ENCODE results near the gene ANKRD13C. TPM values are rescaled to one million over a fixed set of nuclear protein-coding genes. Genes with fewer than 3 reads are reported as not detected.

Gene ANKRD13C
- polyA plus RNA-seq, 1 donor (not counting 4 experiments of a cell fraction or from before 2014, with no cell fraction given): 13.4 TPM

DNA sequence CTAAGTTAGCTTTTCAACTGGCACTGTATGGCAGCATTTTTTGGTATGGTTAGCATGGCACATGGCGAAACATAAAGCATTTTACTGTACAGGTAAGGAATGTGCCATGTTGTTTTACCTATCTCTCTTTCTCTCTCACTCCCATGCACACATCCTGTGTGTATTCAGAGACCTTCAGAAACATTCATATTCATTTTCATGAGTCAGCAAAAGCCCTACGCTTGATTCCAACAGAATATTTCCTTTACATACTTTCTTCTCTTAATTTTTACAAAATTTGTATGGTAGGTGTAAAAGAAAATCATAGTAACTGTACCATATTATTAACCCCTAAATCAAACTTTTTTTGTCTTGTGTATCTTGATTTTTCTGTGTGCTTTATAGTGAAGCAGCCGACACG is 123.0 kb downstream of the ANKRD13C start:
- Histone ChIP-seq H3K79me2 (ENCODE audit: control insufficient read depth, insufficient read depth, low read length) (peaks cover 36% of the 10 kb centered on the region), H2AFZ (ENCODE audit: control insufficient read depth, low read length) (no peak overlapping the region), H3K4me1 (ENCODE audit: control insufficient read depth, extremely low read depth, insufficient read depth, low read length) (peaks cover 21% of the 10 kb centered on the region), H3K9me1 (ENCODE audit: control insufficient read depth, extremely low read depth, insufficient read depth, low read length) (no peaks in the 10 kb centered on the region), H3K27me3 (ENCODE audit: control insufficient read depth, extremely low read depth, insufficient read depth, low read length) (no peaks in the 10 kb centered on the region), H4K20me1 (ENCODE audit: control insufficient read depth, extremely low read depth, insufficient read depth, low read length) (peaks cover 6% of the 10 kb centered on the region), H3K9ac (ENCODE audit: control insufficient read depth, extremely low read depth, insufficient read depth, low read length) (no peak overlapping the region), H3K9me3 (ENCODE audit: control insufficient read depth, low read depth, low read length) (no peaks in the 10 kb centered on the region), H3K27ac (ENCODE audit: control insufficient read depth, insufficient read depth, low read length) (no peak overlapping the region), H3K36me3 (ENCODE audit: control insufficient read depth in 2 of 2, extremely low read depth in 1 of 2, insufficient read depth in 2 of 2, low read length in 2 of 2) (peaks cover 12 to 28% of the 10 kb centered on the region in 2 experiments), H3K4me3 (ENCODE audit: control insufficient read depth in 2 of 3, extremely low read depth in 1 of 3, insufficient read depth in 2 of 3, low read depth in 1 of 3, low read length in 3 of 3) (no peak overlapping the region), H3K4me2 (ENCODE audit: control insufficient read depth, extremely low read depth, insufficient read depth, low read depth, low read length) (no peak overlapping the region)
- TF ChIP-seq, protein P1, sequence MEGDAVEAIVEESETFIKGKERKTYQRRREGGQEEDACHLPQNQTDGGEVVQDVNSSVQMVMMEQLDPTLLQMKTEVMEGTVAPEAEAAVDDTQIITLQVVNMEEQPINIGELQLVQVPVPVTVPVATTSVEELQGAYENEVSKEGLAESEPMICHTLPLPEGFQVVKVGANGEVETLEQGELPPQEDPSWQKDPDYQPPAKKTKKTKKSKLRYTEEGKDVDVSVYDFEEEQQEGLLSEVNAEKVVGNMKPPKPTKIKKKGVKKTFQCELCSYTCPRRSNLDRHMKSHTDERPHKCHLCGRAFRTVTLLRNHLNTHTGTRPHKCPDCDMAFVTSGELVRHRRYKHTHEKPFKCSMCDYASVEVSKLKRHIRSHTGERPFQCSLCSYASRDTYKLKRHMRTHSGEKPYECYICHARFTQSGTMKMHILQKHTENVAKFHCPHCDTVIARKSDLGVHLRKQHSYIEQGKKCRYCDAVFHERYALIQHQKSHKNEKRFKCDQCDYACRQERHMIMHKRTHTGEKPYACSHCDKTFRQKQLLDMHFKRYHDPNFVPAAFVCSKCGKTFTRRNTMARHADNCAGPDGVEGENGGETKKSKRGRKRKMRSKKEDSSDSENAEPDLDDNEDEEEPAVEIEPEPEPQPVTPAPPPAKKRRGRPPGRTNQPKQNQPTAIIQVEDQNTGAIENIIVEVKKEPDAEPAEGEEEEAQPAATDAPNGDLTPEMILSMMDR (optimal IDR thresholded peaks at IDR 0.05 in 1 of 3, IDR thresholded peaks at IDR 0.05 in 1 of 3, conservative IDR thresholded peaks at IDR 0.05 in 1 of 3; ENCODE audit: extremely low read depth in 1 of 3, insufficient read depth in 2 of 3, low read length in 3 of 3): no peak
- no peak for TF ChIP-seq EZH2 (IDR thresholded peaks at IDR 0.05; ENCODE audit: low read length)
- FAIRE-seq: no peak
- no peak for DNase-seq (ENCODE audit: low read depth, low spot score)
- dilution Hi-C loops (cut with MboI; ENCODE audit: extremely low pct_ligation_motif_present, low sequenced_read_pairs): no loop called here

GRCh38 chr1:70228670-70229069 is 125.9 kb downstream of the ANKRD13C start:
- peaks cover 62% of the 10 kb centered on the region for H3K79me2 ChIP-seq (ENCODE audit: control insufficient read depth, insufficient read depth, low read length)
- no peak overlapping the region for H3K27ac ChIP-seq (ENCODE audit: control insufficient read depth, insufficient read depth, low read length)
- peaks cover 14 to 33% of the 10 kb centered on the region in 2 experiments for H3K36me3 ChIP-seq (ENCODE audit: control insufficient read depth in 2 of 2, extremely low read depth in 1 of 2, insufficient read depth in 2 of 2, low read length in 2 of 2)
- no peak overlapping the region for H3K9ac ChIP-seq (ENCODE audit: control insufficient read depth, extremely low read depth, insufficient read depth, low read length)
- no peak for TF ChIP-seq EZH2 (IDR thresholded peaks at IDR 0.05; ENCODE audit: low read length)
- TF ChIP-seq, protein P1 (optimal IDR thresholded peaks at IDR 0.05 in 1 of 3, IDR thresholded peaks at IDR 0.05 in 1 of 3, conservative IDR thresholded peaks at IDR 0.05 in 1 of 3; ENCODE audit: extremely low read depth in 1 of 3, insufficient read depth in 2 of 3, low read length in 3 of 3): no peak
- H3K27me3 ChIP-seq (ENCODE audit: control insufficient read depth, extremely low read depth, insufficient read depth, low read length): no peaks in the 10 kb centered on the region
- peaks cover 14% of the 10 kb centered on the region for H3K4me1 ChIP-seq (ENCODE audit: control insufficient read depth, extremely low read depth, insufficient read depth, low read length)
- dilution Hi-C loops (cut with MboI; ENCODE audit: extremely low pct_ligation_motif_present, low sequenced_read_pairs): no loop called here
- FAIRE-seq (no peak), DNase-seq (ENCODE audit: low read depth, low spot score) (no peak)
- H3K9me3 ChIP-seq (ENCODE audit: control insufficient read depth, low read depth, low read length): no peaks in the 10 kb centered on the region
- no peak overlapping the region for H3K4me3 ChIP-seq (ENCODE audit: control insufficient read depth in 2 of 3, extremely low read depth in 1 of 3, insufficient read depth in 2 of 3, low read depth in 1 of 3, low read length in 3 of 3)
- H4K20me1 ChIP-seq (ENCODE audit: control insufficient read depth, extremely low read depth, insufficient read depth, low read length): peaks cover 6% of the 10 kb centered on the region
- H2AFZ ChIP-seq (ENCODE audit: control insufficient read depth, low read length): no peak overlapping the region
- H3K4me2 ChIP-seq (ENCODE audit: control insufficient read depth, extremely low read depth, insufficient read depth, low read depth, low read length): no peak overlapping the region
- no peaks in the 10 kb centered on the region for H3K9me1 ChIP-seq (ENCODE audit: control insufficient read depth, extremely low read depth, insufficient read depth, low read length)

Measured in keratinocyte (primary cell).